ENCODE data around the gene GLTP. TPM values are rescaled to one million over a fixed set of nuclear protein-coding genes. Genes with fewer than 3 reads are reported as not detected.

The GLTP gene
- total RNA-seq, 2 donors from 2014 or later = 15.2 to 20.9 TPM

DNA sequence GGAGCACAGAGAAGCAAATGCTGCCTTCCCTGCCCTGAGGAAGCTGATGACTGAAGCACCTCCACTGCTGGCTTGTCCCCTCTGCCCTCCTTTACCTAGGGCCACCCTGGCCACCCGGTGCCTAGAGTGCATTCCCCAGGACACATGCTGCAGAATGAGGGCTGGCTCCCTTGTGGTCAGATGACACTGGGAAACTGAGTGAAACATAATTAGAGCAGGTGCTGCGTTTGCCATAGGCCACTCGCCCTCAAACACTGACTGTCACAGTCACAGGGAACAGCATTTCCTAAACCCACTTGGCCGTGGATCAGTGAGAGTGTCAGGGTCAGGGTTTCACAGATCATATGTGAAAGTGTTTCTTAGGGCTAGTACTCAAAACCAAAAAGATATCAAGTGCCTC, 35.7 kb upstream of the GLTP start:
- Histone ChIP-seq H3K27ac (ENCODE audit: low read depth, low read length) (no peak overlapping the region), H3K9ac (ENCODE audit: extremely low read depth, low read length, poor library complexity, severe bottlenecking) (no peak overlapping the region), H3K27me3 (ENCODE audit: control insufficient read depth, insufficient read depth, low read length, poor library complexity, severe bottlenecking) (no peaks in the 10 kb centered on the region), H3K36me3 (ENCODE audit: control insufficient read depth, insufficient read depth, low read length) (peaks cover 71% of the 10 kb centered on the region), H3K9me3 (ENCODE audit: control insufficient read depth, low read length) (no peaks in the 10 kb centered on the region), H3K4me1 (ENCODE audit: control insufficient read depth, insufficient read depth, low read length) (no peaks in the 10 kb centered on the region), H3K4me3 (ENCODE audit: low read length) (no peak overlapping the region)
- Mint-ChIP-seq H3K4me3 (no peak overlapping the region), H3K9me3 (no peaks in the 10 kb centered on the region), H3K4me1 (no peaks in the 10 kb centered on the region), H3K36me3 (ENCODE audit: low read depth) (peaks cover 89% of the 10 kb centered on the region), H3K27me3 (ENCODE audit: insufficient read depth) (no peaks in the 10 kb centered on the region), H3K27ac (no peak overlapping the region)
- no peak for DNase-seq
- TF ChIP-seq, protein P1, sequence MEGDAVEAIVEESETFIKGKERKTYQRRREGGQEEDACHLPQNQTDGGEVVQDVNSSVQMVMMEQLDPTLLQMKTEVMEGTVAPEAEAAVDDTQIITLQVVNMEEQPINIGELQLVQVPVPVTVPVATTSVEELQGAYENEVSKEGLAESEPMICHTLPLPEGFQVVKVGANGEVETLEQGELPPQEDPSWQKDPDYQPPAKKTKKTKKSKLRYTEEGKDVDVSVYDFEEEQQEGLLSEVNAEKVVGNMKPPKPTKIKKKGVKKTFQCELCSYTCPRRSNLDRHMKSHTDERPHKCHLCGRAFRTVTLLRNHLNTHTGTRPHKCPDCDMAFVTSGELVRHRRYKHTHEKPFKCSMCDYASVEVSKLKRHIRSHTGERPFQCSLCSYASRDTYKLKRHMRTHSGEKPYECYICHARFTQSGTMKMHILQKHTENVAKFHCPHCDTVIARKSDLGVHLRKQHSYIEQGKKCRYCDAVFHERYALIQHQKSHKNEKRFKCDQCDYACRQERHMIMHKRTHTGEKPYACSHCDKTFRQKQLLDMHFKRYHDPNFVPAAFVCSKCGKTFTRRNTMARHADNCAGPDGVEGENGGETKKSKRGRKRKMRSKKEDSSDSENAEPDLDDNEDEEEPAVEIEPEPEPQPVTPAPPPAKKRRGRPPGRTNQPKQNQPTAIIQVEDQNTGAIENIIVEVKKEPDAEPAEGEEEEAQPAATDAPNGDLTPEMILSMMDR (conservative IDR thresholded peaks at IDR 0.05) = no peak
- WGBS, 2 experiments (ENCODE audit: insufficient coverage in 1 of 2, insufficient read length in 1 of 2) = 98 to 100% methylated on average over 2 to 4 of the region's 4 CpGs

DNA sequence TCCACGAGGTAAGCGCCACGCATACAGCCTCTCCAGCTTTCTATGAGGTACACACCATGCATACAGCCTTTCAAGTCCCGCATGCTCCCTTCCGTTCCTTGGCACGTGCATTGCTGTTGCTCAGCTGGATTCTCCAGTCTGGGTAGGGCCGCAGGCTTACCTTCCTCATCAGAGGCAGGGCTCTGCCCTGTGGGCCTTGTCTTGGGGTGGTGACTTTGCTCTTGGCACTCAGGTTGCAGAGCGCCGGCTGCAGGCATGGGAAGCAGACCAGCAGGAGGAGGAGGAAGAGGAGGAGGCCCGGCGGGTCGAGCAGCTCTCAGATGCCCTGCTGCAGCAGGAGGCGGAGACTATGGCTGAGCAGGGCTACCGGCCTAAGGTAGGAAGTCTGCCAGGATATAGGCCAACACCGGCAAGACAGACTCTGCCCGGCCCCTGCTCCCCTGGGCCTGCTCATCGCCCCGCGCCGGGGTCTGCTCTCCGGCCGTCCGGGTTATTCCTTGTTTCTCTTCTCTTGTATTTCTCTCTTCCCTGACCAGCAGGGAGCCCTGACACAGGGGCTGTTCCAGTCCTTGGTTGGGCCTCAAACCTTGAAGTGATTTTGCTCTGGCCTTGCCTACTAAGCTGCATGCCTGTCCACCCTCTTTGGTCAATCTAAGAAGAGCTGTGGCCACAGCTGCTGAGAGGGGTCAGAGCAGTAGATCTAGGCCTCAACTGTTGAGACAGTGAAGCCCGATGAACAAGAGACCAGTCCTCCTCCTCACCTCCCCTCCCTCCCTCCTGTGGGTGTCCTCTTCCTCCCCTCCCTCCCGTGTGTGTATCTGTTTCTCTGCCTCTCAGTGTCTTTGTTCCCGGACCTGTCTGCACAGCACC, 35.1 kb upstream of the GLTP start:
- Mint-ChIP-seq H3K27ac (no peak overlapping the region), H3K4me3 (no peak overlapping the region), H3K4me1 (no peaks in the 10 kb centered on the region), H3K9me3 (no peaks in the 10 kb centered on the region), H3K27me3 (ENCODE audit: insufficient read depth) (no peaks in the 10 kb centered on the region), H3K36me3 (ENCODE audit: low read depth) (peaks cover 89% of the 10 kb centered on the region)
- Histone ChIP-seq H3K9ac (ENCODE audit: extremely low read depth, low read length, poor library complexity, severe bottlenecking) (no peak overlapping the region), H3K27ac (ENCODE audit: low read depth, low read length) (no peak overlapping the region), H3K4me3 (ENCODE audit: low read length) (no peak overlapping the region), H3K9me3 (ENCODE audit: control insufficient read depth, low read length) (no peaks in the 10 kb centered on the region), H3K27me3 (ENCODE audit: control insufficient read depth, insufficient read depth, low read length, poor library complexity, severe bottlenecking) (no peaks in the 10 kb centered on the region), H3K36me3 (ENCODE audit: control insufficient read depth, insufficient read depth, low read length) (peaks cover 78% of the 10 kb centered on the region), H3K4me1 (ENCODE audit: control insufficient read depth, insufficient read depth, low read length) (no peaks in the 10 kb centered on the region)
- DNase-seq = no peak
- TF ChIP-seq, protein P1 (conservative IDR thresholded peaks at IDR 0.05) = no peak
- 91 to 95% methylated on average over 16 to 26 of the region's 26 CpGs for WGBS, 2 experiments (ENCODE audit: insufficient coverage in 1 of 2, insufficient read length in 1 of 2)

DNA sequence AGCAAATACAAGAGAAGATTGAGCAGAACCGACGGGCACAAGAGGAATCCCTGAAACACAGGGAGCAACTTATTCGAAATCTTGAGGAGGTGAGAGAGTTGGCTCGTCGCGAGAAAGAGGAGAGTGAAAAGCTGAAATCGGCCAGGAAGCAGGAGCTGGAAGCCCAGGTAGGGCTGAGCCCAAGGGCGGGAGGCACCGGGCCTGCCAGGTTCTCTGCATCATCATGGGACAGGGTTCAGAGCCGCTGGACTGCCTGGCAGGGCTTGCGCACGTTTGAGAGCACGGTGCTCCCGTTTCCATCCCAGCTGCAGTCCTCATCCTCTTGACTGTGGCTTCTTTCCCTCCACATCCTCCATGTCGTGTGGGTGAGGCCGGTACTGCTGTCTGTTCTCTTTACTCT, 34.1 kb upstream of the GLTP start:
- no peaks in the 10 kb centered on the region for H3K4me1 Mint-ChIP-seq
- WGBS, 2 experiments (ENCODE audit: insufficient coverage in 1 of 2, insufficient read length in 1 of 2) = 91 to 93% methylated on average over 7 to 16 of the region's 16 CpGs
- Histone ChIP-seq H3K4me1 (ENCODE audit: control insufficient read depth, insufficient read depth, low read length) (no peaks in the 10 kb centered on the region), H3K27me3 (ENCODE audit: control insufficient read depth, insufficient read depth, low read length, poor library complexity, severe bottlenecking) (no peaks in the 10 kb centered on the region), H3K9ac (ENCODE audit: extremely low read depth, low read length, poor library complexity, severe bottlenecking) (no peak overlapping the region), H3K9me3 (ENCODE audit: control insufficient read depth, low read length) (no peaks in the 10 kb centered on the region), H3K4me3 (ENCODE audit: low read length) (no peak overlapping the region), H3K27ac (ENCODE audit: low read depth, low read length) (no peak overlapping the region), H3K36me3 (ENCODE audit: control insufficient read depth, insufficient read depth, low read length) (peaks cover 76% of the 10 kb centered on the region)
- TF ChIP-seq, protein P1 (conservative IDR thresholded peaks at IDR 0.05) = no peak
- no peak overlapping the region for H3K27ac Mint-ChIP-seq
- H3K9me3 Mint-ChIP-seq = no peaks in the 10 kb centered on the region
- H3K27me3 Mint-ChIP-seq (ENCODE audit: insufficient read depth) = no peaks in the 10 kb centered on the region
- DNase-seq = no peak
- peaks cover 88% of the 10 kb centered on the region for H3K36me3 Mint-ChIP-seq (ENCODE audit: low read depth)
- H3K4me3 Mint-ChIP-seq = no peak overlapping the region
